Measurements from ENCODE around the gene IP6K3. TPM values are rescaled to one million over a fixed set of nuclear protein-coding genes. Genes with fewer than 3 reads are reported as not detected.

The IP6K3 gene
- total RNA-seq, 1 experiment from 2014 or later: not detected

DNA sequence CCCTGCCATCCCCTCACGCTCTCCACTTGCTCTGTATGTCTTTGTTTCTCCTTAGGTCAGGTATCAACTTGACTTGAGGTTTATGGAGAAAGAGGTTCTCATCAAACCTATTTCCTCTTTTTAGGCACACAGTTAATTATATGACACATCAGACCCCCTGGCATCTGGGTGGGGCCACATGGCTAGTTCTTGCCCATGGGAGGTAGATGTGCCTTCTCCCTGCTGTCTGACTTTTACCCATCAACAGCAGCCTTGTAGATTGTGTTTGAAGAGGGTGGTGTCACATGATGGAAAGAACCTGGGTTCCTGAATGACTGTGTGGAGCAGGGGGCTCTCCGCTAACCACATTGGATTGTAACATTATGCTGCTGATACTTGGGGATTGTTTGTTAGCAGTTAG, 28.0 kb downstream of the IP6K3 start:
- peaks cover 4% of the 10 kb centered on the region; the same call in 1 of the 2 replicates for H3K27me3 ChIP-seq (ENCODE audit: control insufficient read depth, insufficient read depth, low read length)
- POLR2A ChIA-PET: no interaction called here
- no peak overlapping the region for H3K4me3 ChIP-seq (ENCODE audit: low read depth in 2 of 2, low read length in 2 of 2)
- ATAC-seq (no peak), DNase-seq (ENCODE audit: low read depth, low spot score) (no peak)
- no peak overlapping the region for H3K27ac ChIP-seq (ENCODE audit: low read length)
- no TSS peak for BruUV-seq (replicated peaks)
- H3K36me3 ChIP-seq (ENCODE audit: control insufficient read depth, insufficient read depth, low read length): no peaks in the 10 kb centered on the region
- TF ChIP-seq SIN3A (IDR thresholded peaks at IDR 0.05; ENCODE audit: borderline replicate concordance, insufficient read depth, low read depth, low read length) (no peak), POLR2AphosphoS5 (IDR thresholded peaks at IDR 0.05; ENCODE audit: low read depth, low read length) (no peak), TCF7L2 (IDR thresholded peaks at IDR 0.05; ENCODE audit: low read depth, low read length) (no peak)
- TF ChIP-seq, protein P1, sequence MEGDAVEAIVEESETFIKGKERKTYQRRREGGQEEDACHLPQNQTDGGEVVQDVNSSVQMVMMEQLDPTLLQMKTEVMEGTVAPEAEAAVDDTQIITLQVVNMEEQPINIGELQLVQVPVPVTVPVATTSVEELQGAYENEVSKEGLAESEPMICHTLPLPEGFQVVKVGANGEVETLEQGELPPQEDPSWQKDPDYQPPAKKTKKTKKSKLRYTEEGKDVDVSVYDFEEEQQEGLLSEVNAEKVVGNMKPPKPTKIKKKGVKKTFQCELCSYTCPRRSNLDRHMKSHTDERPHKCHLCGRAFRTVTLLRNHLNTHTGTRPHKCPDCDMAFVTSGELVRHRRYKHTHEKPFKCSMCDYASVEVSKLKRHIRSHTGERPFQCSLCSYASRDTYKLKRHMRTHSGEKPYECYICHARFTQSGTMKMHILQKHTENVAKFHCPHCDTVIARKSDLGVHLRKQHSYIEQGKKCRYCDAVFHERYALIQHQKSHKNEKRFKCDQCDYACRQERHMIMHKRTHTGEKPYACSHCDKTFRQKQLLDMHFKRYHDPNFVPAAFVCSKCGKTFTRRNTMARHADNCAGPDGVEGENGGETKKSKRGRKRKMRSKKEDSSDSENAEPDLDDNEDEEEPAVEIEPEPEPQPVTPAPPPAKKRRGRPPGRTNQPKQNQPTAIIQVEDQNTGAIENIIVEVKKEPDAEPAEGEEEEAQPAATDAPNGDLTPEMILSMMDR (IDR thresholded peaks at IDR 0.05): no peak
- TF ChIP-seq, protein P2, sequence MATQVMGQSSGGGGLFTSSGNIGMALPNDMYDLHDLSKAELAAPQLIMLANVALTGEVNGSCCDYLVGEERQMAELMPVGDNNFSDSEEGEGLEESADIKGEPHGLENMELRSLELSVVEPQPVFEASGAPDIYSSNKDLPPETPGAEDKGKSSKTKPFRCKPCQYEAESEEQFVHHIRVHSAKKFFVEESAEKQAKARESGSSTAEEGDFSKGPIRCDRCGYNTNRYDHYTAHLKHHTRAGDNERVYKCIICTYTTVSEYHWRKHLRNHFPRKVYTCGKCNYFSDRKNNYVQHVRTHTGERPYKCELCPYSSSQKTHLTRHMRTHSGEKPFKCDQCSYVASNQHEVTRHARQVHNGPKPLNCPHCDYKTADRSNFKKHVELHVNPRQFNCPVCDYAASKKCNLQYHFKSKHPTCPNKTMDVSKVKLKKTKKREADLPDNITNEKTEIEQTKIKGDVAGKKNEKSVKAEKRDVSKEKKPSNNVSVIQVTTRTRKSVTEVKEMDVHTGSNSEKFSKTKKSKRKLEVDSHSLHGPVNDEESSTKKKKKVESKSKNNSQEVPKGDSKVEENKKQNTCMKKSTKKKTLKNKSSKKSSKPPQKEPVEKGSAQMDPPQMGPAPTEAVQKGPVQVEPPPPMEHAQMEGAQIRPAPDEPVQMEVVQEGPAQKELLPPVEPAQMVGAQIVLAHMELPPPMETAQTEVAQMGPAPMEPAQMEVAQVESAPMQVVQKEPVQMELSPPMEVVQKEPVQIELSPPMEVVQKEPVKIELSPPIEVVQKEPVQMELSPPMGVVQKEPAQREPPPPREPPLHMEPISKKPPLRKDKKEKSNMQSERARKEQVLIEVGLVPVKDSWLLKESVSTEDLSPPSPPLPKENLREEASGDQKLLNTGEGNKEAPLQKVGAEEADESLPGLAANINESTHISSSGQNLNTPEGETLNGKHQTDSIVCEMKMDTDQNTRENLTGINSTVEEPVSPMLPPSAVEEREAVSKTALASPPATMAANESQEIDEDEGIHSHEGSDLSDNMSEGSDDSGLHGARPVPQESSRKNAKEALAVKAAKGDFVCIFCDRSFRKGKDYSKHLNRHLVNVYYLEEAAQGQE (IDR thresholded peaks at IDR 0.05; ENCODE audit: insufficient read depth in 1 of 2, low read depth in 2 of 2, low read length in 1 of 2): no peak
- intact Hi-C loops (cut with micrococcal nuclease; ENCODE audit: unreplicated experiment): no loop called here
- no peaks in the 10 kb centered on the region for H3K4me1 ChIP-seq (ENCODE audit: control insufficient read depth, insufficient read depth, low read length)
- CTCF ChIA-PET: no interaction called here
- no peaks in the 10 kb centered on the region for H3K9me3 ChIP-seq (ENCODE audit: control insufficient read depth, insufficient read depth, low read depth, low read length)
- in situ Hi-C loops (cut with HindIII; ENCODE audit: low pct_unique_long_range_greater_than_20kb, low sequenced_read_pairs): no loop called here

DNA sequence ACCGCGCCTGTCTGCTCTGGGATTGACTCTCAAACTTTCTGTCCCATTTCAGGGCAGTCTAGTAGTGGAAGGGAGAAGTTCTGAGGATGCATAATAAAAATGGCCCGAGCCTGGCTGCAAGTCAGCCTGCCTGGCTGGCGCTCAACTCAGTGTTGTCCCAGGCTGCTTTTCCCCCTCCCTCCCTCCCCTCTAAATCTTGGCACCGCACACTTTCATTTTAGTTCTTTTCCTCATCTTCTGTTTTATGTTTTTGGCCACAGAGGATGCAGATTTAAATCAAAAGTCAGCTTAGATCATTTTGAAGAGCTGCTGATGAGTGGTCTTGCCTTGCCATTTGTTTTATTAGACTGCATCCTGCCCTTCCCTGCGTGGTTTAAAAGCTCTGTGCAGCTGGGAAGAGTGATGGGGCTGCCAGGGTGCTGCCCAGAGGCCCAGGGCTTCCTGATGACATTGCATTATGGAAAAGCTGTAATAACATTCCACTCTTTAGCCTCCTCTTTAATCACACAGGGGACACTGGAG, 28.7 kb downstream of the IP6K3 start:
- no peak for DNase-seq (ENCODE audit: low read depth, low spot score)
- TF ChIP-seq TCF7L2 (IDR thresholded peaks at IDR 0.05; ENCODE audit: low read depth, low read length) (no peak), SIN3A (IDR thresholded peaks at IDR 0.05; ENCODE audit: borderline replicate concordance, insufficient read depth, low read depth, low read length) (no peak), POLR2AphosphoS5 (IDR thresholded peaks at IDR 0.05; ENCODE audit: low read depth, low read length) (no peak)
- TF ChIP-seq, protein P1 (IDR thresholded peaks at IDR 0.05): no peak
- TF ChIP-seq, protein P2 (IDR thresholded peaks at IDR 0.05; ENCODE audit: insufficient read depth in 1 of 2, low read depth in 2 of 2, low read length in 1 of 2): no peak
- Histone ChIP-seq H3K36me3 (ENCODE audit: control insufficient read depth, insufficient read depth, low read length) (no peaks in the 10 kb centered on the region), H3K27me3 (ENCODE audit: control insufficient read depth, insufficient read depth, low read length) (peaks cover 4% of the 10 kb centered on the region; the same call in 1 of the 2 replicates), H3K27ac (ENCODE audit: low read length) (no peak overlapping the region), H3K4me1 (ENCODE audit: control insufficient read depth, insufficient read depth, low read length) (no peaks in the 10 kb centered on the region), H3K4me3 (ENCODE audit: low read depth in 2 of 2, low read length in 2 of 2) (no peak overlapping the region), H3K9me3 (ENCODE audit: control insufficient read depth, insufficient read depth, low read depth, low read length) (no peaks in the 10 kb centered on the region)
- BruUV-seq (replicated peaks): no TSS peak
- ChIA-PET POLR2A (no interaction called here), CTCF (interaction anchor here (0.5 kb wide), 1 partner anchor 44 kb away, joined by 5 read pairs; no protein-coding TSS in a partner anchor)
- in situ Hi-C loops (cut with HindIII; ENCODE audit: low pct_unique_long_range_greater_than_20kb, low sequenced_read_pairs) (no loop called here), intact Hi-C loops (cut with micrococcal nuclease; ENCODE audit: unreplicated experiment) (no loop called here)
- ATAC-seq: no peak

Measured in Panc1 (cell line).